ENCODE data around the gene WDR37.
A peak's percentile ranks its signal among the peaks of the same experiment; 100 is the strongest.

The WDR37 gene

DNA sequence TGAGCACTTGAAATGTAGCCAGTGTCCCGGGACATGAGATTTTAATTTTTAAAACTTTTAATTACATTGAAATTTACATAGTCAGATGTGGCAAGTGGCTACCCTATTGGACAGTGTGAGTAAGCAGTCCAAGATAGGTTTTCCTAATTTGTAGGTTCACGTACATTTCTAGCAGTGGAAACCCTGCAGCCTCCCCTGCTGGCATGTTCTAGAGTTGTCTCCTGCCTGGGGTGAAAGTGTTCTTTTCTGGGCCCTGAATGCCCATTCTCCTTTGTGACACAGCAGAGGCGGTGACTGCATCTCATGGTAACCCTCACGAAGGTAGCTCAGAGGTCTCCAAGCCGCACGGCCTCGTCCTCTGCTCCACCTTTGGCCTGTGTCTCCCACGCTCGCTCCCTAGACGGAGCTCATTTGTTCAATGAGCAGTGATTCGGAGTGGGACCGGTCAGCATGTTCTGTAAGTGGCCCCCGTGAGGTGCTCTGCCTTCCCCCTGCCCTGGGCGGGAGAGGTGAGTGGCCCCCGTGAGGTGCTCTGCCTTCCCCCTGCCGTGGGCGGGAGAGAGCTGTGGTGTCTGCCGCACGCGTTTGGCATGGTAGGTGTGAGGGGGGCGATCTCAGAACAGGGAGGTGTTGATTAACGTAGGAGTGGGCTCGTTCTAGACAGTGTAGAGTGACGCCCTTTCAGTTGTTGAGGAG lies 18.0 kb downstream of the WDR37 start:
- no peak for DNase-seq (ENCODE audit: low read depth in 2 of 2)

DNA sequence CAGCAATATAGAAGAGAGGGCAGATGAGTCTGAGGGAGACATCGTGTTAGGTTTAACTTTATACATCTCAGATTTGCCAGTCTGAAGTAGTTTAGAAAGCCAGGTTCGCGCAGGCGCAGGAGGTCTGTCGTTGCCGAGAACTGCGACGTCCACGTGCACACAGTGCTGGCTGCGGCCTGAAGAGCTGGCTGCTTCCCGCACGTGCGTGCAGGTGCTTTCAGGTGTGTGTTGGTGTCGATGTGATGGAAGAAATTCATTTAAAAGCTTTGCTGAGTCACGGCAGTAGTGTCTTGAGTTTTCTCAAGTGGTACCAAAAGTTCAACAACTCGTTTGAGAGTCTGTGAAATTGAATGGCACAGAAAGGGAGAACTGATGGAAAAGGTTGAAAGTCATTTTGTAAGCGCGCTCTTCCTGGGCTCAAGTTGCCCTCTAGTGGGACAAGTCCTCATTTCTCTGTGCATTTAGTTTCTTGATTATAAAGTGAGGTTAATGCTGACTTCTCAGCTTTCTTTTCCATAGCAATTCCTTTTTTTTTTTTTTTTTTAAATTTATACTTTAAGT lies 18.6 kb downstream of the WDR37 start:
- no peak for DNase-seq (ENCODE audit: low read depth in 2 of 2)

DNA sequence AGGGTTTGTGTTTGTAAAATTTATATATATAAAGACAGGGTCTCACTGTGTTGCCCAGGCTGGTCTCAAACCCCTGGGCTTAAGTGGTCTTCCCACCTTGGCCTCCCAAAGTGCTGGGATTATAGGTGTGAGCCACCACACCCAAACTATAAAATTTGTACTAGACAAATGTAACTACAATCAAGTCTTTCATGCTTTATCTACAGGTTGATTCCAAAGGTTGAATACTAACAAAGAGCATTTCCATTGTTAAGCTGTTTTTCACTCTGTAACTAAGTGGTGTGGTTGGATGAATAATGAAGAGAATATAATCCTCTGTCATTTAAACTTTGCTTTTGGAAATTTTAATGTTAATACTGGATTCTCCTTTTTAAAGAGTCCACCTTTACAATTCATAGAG lies 22.5 kb downstream of the WDR37 start:
- no peak for DNase-seq (ENCODE audit: low read depth in 2 of 2)

DNA sequence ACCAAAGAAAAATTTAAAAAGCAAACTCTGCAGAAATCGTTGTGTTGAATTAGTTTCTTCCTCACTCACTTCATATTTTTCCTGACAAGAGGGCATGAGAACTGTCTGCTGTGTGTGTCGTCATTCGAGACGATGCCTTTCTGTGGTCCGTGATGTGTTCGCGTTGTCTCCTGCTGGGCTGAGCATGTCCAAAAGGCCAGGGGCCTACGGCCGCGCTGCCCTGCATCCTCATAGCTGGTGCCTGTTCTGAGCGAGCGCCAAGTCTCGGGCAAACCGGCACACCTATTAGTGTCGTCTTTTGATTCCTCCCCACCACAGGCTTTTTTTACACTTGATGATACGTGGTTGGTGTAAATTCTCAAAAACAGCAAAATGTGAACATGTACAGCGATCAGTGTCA lies 27.4 kb downstream of the WDR37 start:
- DNase-seq (ENCODE audit: low read depth in 2 of 2) = no peak

DNA sequence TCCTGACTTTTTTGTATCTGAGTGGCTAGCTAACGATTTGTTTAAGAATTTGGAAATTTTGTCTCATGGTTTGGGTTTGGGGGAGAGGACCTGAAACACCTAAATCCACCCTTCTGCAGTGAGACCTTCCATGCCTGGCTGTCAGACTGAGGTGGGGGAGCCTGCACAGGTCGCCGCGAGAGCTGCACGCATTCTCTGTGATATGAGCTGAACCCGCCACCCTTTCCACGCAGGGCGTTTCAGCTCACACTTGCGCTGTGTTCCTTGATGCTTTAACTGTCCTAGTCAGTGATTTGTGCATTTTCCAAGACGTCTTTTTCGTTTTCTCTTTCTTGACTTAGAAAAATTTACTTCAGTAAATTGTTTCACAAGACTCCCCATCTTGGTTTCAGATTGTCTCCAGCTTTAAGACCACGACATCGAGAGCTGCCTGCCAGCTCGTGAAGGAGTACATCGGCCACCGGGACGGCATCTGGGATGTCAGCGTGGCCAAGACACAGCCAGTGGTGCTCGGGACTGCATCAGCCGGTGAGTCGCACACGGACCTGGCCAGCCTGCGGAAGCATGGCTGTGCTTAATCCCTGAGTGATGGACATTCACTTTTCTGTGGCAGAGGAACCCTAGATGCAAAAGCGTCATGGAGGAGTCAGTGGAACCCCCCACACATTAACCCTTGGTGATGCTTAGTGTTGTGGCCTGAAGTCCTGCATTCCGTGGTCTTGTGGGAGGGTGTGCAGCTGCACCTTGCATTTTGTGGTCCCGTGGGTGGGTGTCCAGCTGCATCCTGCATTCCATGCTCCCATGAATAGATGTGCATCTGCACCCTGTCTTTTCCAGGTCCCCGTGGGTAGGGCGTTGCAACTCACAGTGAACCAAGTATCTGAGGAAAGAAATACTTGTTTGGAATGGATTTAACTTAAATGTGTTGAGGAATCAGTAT lies 28.1 kb downstream of the WDR37 start:
- no peak for DNase-seq (ENCODE audit: low read depth in 2 of 2)

DNA sequence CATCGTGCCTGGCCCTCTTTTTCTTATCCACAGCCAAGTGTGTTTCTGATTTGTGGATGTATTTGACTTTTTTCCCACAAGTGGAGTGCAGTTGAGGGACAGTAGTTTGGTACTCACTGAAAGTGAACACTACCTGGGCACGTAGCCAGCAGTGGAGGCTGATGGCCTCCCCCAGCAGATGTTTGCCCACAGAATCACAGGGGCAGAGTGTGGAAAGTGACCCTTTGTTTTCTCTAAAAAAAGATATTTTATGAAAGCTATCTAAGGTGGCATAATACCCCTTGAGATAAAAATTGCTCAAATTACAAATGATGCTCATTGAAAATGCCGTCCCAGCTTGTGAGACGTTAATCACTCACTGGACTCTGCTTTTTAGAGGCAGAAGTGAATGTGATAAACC lies 29.1 kb downstream of the WDR37 start:
- no peak for DNase-seq (ENCODE audit: low read depth in 2 of 2)

DNA sequence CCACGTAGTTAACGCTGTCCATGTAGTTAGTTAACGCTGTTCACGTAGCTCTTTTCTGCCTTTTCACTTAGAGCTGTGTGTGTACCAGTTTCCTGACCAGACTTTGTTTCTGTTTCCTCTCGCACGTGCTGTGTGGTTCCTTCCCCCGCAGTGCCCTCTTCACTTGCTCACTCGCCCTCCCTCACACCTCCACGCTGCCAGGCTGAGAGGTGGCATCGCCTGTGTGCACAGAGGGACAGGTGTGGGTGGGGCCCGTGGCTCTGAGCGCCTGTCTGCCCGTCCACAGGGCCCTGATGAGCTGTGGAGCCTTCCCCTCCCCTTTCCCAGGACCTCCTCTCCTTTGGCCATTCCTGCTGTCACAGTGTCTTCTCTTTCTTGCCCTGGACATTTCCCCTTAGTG lies 30.6 kb downstream of the WDR37 start:
- DNase-seq (ENCODE audit: low read depth in 2 of 2) = no peak

DNA sequence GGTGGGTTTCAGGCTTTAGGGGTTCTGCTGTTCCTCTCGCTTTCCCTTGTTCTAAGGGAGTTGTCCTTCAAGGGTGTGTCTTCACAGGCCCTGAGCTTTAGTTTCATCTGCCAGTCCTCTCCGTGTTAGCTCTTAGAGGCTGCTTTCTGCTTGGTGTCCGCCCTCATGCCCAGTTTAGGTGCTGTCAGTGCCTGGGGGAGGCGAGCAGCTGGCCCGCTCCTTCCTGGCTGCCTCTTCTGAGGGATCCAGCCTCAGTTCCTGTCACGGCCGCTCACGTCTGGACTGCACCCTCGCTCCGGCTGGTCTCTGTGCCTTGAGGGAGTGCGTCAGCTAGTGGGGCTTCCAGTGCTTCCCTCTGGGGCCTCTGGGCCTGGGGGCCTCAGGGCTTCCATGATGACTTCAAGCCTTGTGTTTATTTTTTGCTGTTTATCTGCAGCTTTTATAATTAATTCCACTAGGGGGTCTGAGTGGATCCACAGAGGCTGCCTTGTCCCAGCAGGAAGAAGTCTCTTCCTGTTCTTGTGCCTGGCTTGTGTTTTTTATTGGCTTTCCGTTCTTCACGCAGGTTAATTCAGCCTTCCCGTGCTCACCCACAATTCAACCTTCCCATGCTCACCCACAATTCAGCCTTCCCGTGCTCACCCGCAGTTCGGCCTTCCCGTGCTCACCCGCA lies 33.0 kb downstream of the WDR37 start:
- DNase-seq (ENCODE audit: low read depth in 2 of 2) = no peak

DNA sequence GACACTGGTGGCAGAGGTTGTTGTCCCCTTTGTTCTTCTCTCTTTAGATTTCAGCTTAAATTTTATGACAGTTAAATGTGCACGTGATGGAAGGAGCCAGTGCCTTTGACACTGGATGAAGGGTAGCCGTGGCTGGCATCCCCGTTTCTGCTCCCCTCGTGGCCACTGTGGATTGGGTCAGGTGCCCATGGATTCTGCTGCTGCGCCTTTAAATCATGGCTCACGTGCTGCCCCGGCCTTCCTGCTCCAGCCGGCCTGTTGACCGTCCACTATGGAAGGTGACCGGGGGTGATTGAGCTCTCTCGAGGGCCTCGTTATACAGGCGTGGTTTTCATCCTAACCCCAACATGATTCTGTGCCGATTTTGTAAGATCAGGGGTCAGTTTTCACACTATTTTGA lies 34.5 kb downstream of the WDR37 start:
- no peak for DNase-seq (ENCODE audit: low read depth in 2 of 2)

DNA sequence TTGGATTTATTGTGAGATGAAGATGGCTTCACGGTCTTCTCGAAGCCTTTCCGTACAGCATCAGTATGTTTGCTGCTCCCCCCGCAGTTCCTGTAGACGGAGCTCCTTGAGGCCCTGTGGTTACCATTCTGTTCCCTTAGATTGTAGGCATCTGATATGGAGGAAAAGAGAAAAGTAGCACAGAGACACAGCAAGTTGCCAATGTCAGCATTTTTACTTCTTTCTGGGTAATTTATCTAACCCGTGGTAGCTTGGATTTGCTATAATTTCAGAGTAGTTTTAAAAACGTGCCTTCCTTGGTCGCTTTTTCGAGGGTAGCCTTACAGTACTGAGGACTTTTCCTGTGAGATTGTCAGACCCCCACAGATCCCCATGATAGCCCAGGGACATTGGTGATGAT lies 37.5 kb downstream of the WDR37 start:
- no peak for DNase-seq (ENCODE audit: low read depth in 2 of 2)

DNA sequence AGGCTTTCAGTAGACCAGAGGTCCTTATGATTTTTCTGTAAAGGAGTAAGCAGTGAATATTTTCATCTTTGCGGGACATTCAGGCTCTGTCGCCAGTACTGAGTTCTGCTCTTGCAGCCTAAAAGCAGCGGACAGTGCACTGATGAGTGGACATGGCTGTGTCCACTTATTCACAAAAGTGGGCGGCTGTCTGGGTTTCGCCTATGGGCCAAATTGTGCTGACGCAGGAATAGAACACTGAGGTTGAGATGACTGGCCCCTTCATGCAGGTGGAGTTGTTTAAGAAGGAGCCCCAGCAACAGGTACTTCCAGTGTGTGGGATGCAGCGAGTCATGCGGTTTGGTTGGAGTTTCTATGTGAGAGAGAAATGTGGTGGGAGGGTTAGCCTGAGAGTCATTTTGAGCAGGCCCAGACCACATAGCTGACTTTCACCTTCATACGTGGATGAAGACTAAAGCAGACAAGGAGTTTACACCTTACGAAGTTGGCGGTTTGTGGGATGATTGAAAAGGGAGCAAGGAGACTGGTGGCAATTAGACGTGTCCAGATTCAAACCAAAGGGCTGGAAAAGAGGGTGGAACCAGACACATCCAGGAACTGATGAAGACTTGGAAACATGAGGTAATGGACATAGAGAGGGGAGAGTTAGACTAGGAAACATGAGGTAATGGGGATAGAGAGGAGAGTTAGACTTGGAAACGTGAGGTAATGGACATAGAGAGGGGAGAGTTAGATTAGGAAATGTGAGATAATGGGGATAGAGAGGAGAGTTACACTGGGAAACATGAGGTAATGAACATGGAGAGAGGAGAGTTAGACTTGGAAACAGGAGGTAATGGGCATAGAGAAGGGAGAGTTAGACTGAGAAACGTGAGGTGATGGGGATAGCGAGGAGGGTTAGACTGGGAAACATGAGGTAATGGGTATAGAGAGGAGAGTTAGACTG lies 38.2 kb downstream of the WDR37 start:
- peak; percentile 62 to 75 for DNase-seq (ENCODE audit: low read depth in 2 of 2)

DNA sequence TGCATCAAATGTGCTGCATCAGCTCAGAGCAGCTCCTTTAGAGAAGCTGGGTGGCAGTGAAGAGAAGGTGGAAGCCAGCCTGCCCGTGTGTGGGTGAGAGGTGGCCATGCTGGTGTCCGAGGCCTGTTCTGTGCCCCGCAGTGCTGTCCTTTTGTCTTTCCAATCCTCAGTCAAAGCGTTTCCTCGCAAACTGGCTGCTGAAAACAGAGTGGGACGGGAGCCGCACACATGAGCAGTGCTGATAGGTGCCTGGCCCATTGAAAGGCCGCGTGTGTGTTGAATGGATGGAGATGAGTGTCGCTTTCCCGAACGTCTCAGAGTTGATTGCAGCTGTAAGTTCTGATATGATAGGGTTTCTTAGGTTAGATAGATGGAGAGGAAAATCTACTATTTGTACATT lies 39.3 kb downstream of the WDR37 start:
- DNase-seq (ENCODE audit: low read depth in 2 of 2) = no peak

DNA sequence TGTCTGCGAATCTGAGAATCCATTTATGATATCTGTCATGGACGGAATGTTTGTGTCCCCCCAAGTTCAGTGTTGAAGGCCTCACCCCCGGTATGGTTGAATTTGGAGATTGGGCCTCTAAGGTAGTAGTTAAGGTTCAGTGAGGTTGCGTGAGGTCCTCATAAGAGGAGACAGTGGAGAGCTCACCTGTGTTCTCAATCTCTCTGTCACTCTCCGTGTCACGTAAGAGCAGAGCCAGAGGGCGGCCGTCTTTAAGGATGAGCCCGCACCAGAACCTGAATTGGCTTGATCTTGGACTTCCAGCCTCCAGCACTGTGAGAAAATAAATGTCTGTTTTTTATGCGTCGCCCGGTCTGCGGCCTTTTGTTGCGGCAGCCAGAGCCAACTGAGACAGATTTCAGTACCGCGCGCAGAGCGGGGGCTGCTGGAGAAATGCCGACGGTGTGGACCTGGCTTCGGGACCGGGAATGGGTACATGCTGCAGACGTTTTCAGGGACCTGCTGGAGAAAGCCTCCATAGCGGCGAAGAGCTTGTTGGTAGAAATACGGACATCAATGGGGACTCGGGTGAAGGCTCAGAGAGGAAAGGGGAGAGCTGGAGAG lies 40.2 kb downstream of the WDR37 start:
- DNase-seq (ENCODE audit: low read depth in 2 of 2) = no peak

DNA sequence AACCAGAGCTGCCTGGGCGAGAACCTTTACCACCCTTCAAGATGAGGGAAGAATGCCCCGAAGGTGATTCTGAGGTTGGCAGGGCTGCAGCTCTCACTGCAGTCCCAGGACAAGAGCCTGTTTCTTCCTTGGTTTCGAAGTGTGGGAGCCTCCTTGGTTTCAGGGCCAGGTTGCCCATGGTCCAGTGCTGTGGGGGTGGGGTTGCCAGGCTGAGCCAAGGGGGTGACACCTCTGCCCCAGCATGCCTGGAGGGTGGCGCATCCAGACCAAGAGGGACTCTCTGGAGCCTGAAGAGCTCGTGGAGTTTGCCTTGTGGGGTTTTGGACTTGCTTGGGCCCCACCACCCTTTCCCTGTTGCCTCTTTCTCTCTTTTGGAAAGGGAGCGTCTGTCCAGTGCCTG lies 41.3 kb downstream of the WDR37 start:
- no peak for DNase-seq (ENCODE audit: low read depth in 2 of 2)

DNA sequence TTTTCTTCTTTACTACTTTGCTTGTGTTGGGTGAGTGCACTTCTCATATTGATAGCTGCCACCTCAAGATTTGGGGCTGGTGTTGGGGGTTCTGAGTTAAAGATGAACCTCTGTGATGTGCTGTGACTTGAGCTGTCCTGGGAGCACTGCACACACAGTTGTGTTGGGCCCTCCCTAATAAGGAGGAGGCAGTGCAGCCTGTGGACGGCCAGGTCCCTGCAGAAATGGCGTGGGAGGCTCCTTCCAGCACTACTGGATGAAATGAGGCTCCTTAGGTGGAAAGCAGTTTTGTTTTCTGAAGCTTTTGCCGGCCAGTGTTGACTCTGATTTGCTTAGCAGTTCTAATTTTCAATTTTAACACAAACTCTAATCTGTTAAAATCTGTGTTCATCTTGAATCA lies 44.0 kb downstream of the WDR37 start:
- DNase-seq (ENCODE audit: low read depth in 2 of 2) = no peak

DNA sequence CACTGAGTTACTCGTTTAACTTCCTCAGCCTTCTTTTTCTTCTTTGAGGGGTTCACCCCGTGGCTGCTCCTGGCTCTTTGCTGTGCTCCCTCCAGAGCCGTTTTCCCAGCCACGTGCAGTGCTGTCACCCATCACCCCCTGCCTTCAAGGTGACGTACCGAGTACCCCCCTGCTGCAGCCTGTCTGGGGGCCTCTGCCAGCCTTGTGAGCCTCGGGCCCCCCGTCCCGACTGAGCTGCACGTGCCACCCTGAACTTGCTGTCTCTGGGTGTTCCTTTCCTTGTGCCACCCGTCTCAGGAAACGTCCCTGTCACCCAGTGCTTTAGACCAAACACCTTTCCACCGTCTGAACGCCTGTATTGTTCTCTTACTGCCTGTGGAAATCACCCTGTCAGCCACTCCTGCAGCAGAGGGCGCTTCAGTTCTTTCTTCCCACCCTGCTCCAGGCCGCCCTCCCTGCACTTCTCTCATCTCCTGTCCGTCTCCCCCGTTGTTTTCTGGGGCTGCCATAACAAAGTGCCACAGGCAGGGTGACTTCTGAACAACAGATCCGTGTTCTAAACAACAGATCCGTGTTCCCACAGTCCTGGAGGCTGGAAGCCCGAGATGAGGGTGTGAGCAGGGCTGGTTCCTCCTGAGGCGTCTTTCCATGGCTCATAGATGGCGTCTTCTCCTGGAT lies 44.6 kb downstream of the WDR37 start:
- no peak for DNase-seq (ENCODE audit: low read depth in 2 of 2)

DNA sequence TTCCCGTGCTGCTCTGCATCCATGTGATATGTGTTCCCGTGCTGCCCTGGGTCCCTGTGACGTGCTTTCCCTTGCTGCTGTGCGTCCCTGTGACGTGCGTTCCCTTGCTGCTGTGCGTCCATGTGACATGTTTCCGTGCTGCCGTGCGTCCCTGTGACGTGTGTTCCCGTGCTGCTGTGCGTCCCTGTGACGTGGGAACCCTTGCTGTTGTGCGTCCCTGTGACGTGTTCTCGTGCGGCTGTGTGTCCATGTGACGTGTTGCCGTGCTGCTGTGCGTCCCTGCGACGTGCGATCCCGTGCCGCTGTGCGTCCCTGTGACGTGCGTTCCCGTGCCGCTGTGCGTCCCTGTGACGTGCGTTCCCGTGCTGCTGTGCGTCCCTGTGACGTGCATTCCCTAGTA lies 45.8 kb downstream of the WDR37 start:
- no peak for DNase-seq (ENCODE audit: low read depth in 2 of 2)

DNA sequence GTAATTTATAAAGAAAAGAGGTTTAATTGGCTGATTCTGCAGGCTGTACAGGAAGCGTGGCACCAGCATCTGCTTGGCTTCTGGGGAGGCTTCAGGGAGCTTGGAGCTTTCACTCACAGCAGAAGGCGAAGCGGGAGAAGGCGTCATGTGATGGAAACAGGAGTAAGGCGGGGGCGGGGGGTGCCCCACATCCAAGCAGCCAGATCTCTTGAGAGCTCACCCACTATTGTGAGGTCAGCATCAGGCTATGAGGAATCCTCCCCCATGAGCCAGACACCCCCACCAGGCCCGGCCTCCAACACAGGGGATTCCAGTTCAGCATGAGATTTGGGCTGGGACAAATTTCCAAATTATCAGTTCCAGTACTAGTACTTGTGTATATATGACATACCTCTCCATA lies 46.2 kb downstream of the WDR37 start:
- DNase-seq (ENCODE audit: low read depth in 2 of 2) = peak; percentile 26 to 38

DNA sequence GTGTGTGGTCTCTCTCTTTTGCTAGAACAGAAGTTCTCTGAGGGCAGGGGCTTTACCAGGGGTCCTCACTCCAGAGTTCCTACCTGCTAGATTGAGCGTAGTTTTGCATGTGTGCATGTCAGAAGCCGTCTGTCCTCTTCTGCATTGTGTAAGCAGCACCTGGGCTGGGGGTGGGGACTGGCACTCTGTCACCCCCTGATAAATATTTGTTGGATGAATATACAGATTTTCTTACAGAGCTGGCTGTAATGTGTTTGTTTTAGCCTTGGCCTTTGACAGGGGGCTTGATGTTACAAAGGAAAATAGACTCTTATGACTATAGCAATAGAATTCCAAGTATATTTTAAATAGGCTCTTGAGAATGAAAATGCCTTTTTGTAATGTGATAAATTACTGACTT lies 46.6 kb downstream of the WDR37 start:
- DNase-seq (ENCODE audit: low read depth in 2 of 2) = no peak

DNA sequence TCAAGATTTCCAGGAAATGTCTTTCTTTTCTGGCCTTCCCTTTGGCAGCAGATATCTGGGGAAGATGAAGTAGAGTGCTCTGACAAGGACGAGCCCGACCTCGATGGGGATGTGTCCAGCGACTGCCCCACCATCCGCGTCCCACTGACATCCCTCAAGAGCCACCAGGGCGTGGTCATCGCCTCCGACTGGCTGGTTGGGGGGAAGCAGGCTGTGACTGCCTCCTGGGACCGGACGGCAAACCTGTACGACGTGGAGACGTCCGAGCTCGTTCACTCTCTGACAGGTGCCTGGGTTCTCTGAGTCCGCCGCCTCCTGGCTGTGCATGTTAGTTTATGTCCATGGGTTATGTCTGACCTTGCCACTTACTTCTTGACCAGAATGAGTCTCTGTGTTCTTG lies 47.4 kb downstream of the WDR37 start:
- DNase-seq (ENCODE audit: low read depth in 2 of 2) = no peak
